GM23338 (cell line): Measurements from ENCODE around the gene EIF1AY.

Experiments
- CREB1 ChIP-seq: fragments of 250-450 bp; sonication (Bioruptor Pico); IDR thresholded peaks from 2 replicates; pipeline ENCODE4 v1.5.0; 2020; ENCODE audit warnings: low read depth, mild to moderate bottlenecking, moderate library complexity
- ETS1 ChIP-seq: IDR thresholded peaks from 2 replicates; pipeline ENCODE4 v1.6.1; 2016; ENCODE audit warnings: antibody characterized with exemption
- EZH2 ChIP-seq: fragments of 200-600 bp; sonication (generic); IDR thresholded peaks from one replicate; pipeline ENCODE4 v1.8.0; 2017; ENCODE audit warnings: antibody characterized with exemption, mild to moderate bottlenecking, low read depth; ENCODE audit not compliant: unreplicated experiment
- EZH2phosphoT487 ChIP-seq: fragments of 200-600 bp; sonication (generic); IDR thresholded peaks from one replicate; pipeline ENCODE4 v1.8.1; 2018; ENCODE audit warnings: antibody characterized with exemption; ENCODE audit not compliant: unreplicated experiment
- NANOG ChIP-seq: IDR thresholded peaks from 2 replicates; pipeline ENCODE4 v1.6.1; 2016; ENCODE audit warnings: antibody characterized with exemption, borderline replicate concordance
- POLR2AphosphoS5 ChIP-seq: IDR thresholded peaks from 2 replicates; pipeline ENCODE4 v1.6.1; 2016; ENCODE audit warnings: antibody characterized with exemption, low read depth
- TF ChIP-seq, protein P1 (sequence below), 2 experiments: fragments of 200-600 bp in 1 of 2; sonication (generic) in 1 of 2; conservative IDR thresholded peaks; 2 replicates each; pipeline versions ENCODE4 v1.5.1 to v1.6.1; 2016 to 2017; ENCODE audit warnings: antibody characterized with exemption in 2 of 2, low read depth in 2 of 2, mild to moderate bottlenecking in 2 of 2, moderate library complexity in 1 of 2

DNA sequence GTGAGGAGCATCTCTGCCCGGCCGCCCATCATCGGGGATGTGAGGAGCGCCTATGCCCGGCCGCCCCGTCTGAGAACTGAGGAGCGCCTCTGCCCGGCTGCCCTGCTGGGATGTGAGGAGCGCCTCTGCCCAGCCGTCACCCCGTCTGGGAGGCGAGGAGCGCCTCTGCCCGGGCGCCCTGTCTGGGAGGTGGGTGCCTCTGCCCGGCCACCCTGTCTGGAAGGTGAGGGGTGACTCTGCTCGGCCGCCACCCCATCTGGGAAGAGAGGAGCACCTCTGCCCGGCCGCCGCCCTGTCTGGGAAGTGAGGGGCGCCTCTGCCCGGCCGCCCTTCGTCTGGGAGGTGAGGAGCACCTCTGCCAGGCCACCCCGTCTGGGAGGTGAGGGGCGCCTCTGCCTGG is 23.7 kb upstream of the EIF1AY start:
- no peak for TF ChIP-seq EZH2
- TF ChIP-seq CREB1 (CRISPR knock-in tag): no peak
- TF ChIP-seq, protein P1, sequence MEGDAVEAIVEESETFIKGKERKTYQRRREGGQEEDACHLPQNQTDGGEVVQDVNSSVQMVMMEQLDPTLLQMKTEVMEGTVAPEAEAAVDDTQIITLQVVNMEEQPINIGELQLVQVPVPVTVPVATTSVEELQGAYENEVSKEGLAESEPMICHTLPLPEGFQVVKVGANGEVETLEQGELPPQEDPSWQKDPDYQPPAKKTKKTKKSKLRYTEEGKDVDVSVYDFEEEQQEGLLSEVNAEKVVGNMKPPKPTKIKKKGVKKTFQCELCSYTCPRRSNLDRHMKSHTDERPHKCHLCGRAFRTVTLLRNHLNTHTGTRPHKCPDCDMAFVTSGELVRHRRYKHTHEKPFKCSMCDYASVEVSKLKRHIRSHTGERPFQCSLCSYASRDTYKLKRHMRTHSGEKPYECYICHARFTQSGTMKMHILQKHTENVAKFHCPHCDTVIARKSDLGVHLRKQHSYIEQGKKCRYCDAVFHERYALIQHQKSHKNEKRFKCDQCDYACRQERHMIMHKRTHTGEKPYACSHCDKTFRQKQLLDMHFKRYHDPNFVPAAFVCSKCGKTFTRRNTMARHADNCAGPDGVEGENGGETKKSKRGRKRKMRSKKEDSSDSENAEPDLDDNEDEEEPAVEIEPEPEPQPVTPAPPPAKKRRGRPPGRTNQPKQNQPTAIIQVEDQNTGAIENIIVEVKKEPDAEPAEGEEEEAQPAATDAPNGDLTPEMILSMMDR (conservative IDR thresholded peaks at IDR 0.05; ENCODE audit: low read depth in 2 of 2): no peak
- no peak for TF ChIP-seq EZH2phosphoT487
- TF ChIP-seq POLR2AphosphoS5: no peak
- TF ChIP-seq NANOG: no peak
- TF ChIP-seq ETS1: no peak
